Measurements from ENCODE around the gene POLN.
"Not testable (repeated sequence)": the region's sequence is repeated elsewhere in the genome, so short reads cannot be mapped to it uniquely, and the experiment has no call there.

The POLN gene

DNA sequence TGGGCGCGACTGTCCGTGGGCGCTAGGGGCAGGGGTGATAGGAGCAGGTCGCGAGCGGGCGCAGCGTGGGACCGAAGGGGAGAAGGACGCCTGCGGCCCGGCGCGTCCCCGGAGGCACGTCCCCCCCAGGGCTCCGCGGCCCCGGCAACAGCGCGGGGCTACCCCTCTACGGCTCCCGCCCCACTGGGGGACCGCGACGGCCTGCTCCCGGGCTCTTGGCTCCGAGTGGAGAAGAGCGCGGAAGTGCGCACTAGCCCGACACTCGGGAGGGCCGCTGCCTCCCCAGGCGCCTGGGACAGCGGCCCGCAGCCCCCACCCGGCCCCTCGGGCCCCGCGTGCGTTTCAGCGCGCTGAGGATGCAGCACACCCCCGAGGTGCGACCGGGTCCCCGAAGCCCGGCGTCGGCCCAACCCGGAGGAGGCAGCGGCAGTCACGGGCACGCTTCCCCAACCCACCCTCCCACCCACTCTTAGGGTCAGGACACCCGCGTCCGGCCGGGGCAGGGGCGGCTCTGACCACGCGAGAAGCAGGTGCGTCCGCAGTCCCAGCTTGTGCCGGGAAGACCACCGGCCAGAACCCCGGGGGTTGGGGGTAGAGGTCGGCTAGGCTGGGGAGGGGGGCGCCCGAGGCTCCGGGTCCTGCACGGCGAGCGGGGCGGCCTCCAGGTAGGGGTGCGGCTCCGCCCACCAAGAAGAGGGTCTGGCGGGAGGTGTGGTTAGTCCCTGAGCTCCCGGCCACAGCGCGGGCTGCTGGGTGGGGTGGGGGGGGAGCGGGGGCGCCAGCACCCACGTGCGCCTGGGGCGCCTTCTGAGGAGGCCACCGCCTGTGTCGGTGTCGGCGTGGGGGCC, 201.3 kb downstream of the POLN start:
- DNase-seq (ENCODE audit: low spot score) = no peak

DNA sequence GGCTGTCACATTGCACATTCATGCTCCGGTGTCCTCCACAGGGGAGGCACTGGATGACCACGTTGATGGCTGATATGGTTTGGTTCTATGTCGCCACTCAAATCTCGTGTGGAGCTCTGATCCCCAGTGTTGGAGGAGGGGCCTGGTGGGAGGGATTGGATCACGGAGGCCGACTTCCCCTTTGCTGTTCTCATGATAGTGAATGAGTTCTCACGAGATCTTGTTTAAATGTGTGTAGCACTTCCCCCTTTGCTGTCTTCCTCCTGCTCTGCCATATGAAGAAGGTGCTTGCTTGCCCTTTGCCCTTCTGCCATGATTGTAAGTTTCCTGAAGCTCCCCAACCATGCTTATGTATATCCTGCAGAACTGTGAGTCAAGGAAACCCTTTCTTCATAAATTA, 205.1 kb downstream of the POLN start:
- no peak for DNase-seq (ENCODE audit: low spot score)

- no peak for DNase-seq (ENCODE audit: low spot score)
Measured at GRCh38 chr4:2036327-2036726, 205.6 kb downstream of the POLN start.

DNA sequence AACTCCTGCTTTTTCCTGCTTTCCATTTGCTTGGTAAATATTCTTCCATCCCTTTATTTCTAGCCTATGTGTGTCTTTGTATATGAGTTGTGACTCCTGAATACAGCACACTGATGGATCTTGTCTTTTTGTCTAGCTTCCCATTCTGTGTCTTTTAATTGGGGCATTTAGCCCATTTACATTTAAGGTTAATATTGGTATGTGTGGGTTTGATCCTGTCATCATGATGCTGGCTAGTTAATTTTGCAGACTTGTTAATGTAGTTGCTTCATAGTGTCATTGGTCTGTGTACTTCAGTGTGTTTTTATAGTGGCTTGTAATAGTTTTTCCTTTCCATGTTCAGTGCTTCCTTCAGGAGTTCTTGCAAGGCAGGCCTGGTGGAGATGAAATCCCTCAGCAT, 210.8 kb downstream of the POLN start:
- not testable (repeated sequence) for DNase-seq (ENCODE audit: low spot score)

DNA sequence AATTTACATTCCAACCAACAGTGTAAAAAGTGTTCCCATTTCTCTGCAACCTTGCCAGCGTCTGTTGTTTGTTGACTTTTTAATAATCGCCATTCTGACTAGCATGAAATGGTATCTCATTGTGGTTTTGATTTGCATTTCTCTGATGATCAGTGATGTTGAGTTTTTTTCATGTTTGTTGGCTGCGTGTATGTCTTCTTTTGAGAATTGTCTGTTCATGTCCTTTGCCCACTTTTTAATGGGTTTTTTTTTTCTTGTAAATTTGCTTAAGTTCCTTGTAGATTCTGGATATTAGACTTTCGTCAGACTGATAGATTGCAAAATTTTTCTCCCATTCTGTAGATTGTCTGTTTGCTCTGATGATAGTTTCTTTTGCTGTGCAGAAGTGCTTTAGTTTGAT, 214.8 kb downstream of the POLN start:
- not testable (repeated sequence) for DNase-seq (ENCODE audit: low spot score)

DNA sequence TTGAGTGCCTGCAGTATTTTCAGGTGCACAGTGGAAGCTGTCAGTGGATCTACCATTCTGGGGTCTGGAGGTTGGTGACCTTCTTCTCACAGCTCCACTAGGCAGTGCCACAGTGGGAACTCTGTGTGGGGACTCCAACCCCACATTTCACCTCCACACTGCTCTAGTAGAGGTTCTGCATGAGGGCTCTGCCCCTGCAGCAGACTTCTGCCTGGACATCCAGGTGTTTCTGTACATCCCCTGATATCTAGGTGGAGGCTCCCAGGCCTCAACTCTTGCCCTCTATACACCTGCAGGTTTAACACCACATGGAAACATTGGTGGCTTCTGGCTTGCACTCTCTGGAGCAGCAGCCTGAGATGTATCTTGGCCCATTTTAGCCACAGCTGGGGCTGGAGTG, 216.1 kb downstream of the POLN start:
- no peak for DNase-seq (ENCODE audit: low spot score)

DNA sequence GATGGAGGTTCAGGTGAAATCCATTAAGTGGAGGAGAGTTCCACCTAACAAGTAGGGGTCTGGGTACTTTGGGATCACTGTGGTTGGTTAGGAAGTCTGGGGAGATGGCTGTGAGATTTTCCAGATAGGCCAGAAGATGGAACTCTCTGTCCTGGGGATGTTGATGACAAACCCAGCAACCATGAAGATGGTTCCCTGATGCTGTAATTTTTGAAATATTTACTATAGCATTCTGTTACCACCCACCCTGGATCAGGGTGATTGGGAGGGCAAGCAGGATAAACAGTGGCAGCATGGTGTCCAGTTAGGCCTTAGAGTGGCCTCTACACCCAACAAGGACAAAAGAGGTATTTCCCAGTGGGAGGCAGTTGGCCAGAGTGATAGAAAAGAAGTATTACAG, 217.2 kb downstream of the POLN start:
- no peak for DNase-seq (ENCODE audit: low spot score)
